ENCODE results near the gene NTM. TPM values are rescaled to one million over a fixed set of nuclear protein-coding genes. Genes with fewer than 3 reads are reported as not detected.

NTM gene
- polyA plus RNA-seq, 1 donor from 2014 or later, result 39.4 TPM

DNA sequence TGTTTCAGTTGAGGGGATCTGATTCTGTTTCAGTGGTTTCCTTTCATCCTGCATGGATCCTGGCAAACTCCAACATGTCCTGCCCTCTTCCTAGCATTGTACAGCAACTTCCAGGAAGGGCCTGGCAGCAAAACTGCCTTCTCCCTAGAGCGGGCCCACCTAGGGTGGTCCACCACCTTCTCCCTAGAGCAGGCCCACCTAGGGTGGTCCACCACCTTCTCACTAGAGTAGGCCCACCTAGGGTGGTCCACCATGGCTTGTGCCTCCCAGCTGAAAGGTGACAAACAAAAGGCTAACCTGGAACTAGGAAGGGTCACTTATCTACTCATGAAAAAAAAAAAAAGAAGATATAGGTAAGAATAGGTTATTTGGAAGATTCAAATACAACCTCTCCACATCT lies 92.2 kb downstream of the NTM start:
- Histone ChIP-seq H3K27ac (ENCODE audit: low read length) (no peak overlapping the region), H3K36me3 (ENCODE audit: insufficient read depth, low read length) (no peaks in the 10 kb centered on the region), H3K4me3 (ENCODE audit: low read length) (no peak overlapping the region), H4K20me1 (ENCODE audit: insufficient read depth) (no peaks in the 10 kb centered on the region), H3K79me2 (replicated peaks; ENCODE audit: insufficient read depth, low read length) (no peaks in the 10 kb centered on the region), H3K4me2 (ENCODE audit: low read length) (no peak overlapping the region), H3K9me3 (ENCODE audit: low read length) (no peaks in the 10 kb centered on the region), H3F3A (ENCODE audit: insufficient read depth, low read length, poor library complexity, severe bottlenecking) (no peaks in the 10 kb centered on the region), H3K9me2 (ENCODE audit: insufficient read depth, low read length) (no peaks in the 10 kb centered on the region), H3K9ac (ENCODE audit: low read length) (no peak overlapping the region), H3K27me3 (ENCODE audit: insufficient read depth, low read depth, low read length) (no peaks in the 10 kb centered on the region), H2AFZ (ENCODE audit: low read depth, low read length) (no peak overlapping the region)
- TF ChIP-seq POLR2AphosphoS5 (IDR thresholded peaks at IDR 0.05) (no peak), RAD21 (conservative IDR thresholded peaks at IDR 0.05) (no peak)
- TF ChIP-seq, protein P1, sequence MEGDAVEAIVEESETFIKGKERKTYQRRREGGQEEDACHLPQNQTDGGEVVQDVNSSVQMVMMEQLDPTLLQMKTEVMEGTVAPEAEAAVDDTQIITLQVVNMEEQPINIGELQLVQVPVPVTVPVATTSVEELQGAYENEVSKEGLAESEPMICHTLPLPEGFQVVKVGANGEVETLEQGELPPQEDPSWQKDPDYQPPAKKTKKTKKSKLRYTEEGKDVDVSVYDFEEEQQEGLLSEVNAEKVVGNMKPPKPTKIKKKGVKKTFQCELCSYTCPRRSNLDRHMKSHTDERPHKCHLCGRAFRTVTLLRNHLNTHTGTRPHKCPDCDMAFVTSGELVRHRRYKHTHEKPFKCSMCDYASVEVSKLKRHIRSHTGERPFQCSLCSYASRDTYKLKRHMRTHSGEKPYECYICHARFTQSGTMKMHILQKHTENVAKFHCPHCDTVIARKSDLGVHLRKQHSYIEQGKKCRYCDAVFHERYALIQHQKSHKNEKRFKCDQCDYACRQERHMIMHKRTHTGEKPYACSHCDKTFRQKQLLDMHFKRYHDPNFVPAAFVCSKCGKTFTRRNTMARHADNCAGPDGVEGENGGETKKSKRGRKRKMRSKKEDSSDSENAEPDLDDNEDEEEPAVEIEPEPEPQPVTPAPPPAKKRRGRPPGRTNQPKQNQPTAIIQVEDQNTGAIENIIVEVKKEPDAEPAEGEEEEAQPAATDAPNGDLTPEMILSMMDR (IDR thresholded peaks at IDR 0.05; ENCODE audit: poor library complexity, severe bottlenecking), result no peak

DNA sequence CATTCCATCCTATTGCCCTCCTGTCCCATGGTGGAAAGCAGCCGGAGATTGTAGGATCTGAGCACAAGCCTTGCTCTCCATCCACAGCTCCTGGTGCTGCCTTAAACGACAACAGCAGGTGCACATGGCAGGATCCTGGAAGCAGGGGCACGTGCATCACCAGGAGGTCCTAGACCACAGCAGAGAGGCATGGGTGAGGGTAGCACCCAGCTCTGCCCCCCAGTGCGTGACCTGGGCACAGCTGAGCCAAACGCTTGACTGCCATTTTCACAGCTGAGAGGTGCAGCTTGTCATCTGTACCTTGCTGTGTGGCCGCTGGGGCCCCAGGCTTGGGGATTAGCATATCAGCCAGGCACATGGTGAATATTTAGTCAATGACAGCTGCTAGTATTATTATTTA lies 92.7 kb downstream of the NTM start:
- Histone ChIP-seq H3K27ac (ENCODE audit: low read length) (no peak overlapping the region), H3K9ac (ENCODE audit: low read length) (no peak overlapping the region), H3K9me3 (ENCODE audit: low read length) (no peaks in the 10 kb centered on the region), H4K20me1 (ENCODE audit: insufficient read depth) (no peaks in the 10 kb centered on the region), H3K27me3 (ENCODE audit: insufficient read depth, low read depth, low read length) (no peaks in the 10 kb centered on the region), H3K4me2 (ENCODE audit: low read length) (no peak overlapping the region), H3K4me3 (ENCODE audit: low read length) (no peak overlapping the region), H3K79me2 (replicated peaks; ENCODE audit: insufficient read depth, low read length) (no peaks in the 10 kb centered on the region), H3K9me2 (ENCODE audit: insufficient read depth, low read length) (no peaks in the 10 kb centered on the region), H3K36me3 (ENCODE audit: insufficient read depth, low read length) (no peaks in the 10 kb centered on the region), H3F3A (ENCODE audit: insufficient read depth, low read length, poor library complexity, severe bottlenecking) (no peaks in the 10 kb centered on the region), H2AFZ (ENCODE audit: low read depth, low read length) (no peak overlapping the region)
- TF ChIP-seq, protein P2, sequence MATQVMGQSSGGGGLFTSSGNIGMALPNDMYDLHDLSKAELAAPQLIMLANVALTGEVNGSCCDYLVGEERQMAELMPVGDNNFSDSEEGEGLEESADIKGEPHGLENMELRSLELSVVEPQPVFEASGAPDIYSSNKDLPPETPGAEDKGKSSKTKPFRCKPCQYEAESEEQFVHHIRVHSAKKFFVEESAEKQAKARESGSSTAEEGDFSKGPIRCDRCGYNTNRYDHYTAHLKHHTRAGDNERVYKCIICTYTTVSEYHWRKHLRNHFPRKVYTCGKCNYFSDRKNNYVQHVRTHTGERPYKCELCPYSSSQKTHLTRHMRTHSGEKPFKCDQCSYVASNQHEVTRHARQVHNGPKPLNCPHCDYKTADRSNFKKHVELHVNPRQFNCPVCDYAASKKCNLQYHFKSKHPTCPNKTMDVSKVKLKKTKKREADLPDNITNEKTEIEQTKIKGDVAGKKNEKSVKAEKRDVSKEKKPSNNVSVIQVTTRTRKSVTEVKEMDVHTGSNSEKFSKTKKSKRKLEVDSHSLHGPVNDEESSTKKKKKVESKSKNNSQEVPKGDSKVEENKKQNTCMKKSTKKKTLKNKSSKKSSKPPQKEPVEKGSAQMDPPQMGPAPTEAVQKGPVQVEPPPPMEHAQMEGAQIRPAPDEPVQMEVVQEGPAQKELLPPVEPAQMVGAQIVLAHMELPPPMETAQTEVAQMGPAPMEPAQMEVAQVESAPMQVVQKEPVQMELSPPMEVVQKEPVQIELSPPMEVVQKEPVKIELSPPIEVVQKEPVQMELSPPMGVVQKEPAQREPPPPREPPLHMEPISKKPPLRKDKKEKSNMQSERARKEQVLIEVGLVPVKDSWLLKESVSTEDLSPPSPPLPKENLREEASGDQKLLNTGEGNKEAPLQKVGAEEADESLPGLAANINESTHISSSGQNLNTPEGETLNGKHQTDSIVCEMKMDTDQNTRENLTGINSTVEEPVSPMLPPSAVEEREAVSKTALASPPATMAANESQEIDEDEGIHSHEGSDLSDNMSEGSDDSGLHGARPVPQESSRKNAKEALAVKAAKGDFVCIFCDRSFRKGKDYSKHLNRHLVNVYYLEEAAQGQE (IDR thresholded peaks at IDR 0.05; ENCODE audit: borderline replicate concordance), result no peak
- no peak for TF ChIP-seq TAF1 (IDR thresholded peaks at IDR 0.05; ENCODE audit: low read depth)
- TF ChIP-seq, protein P1 (IDR thresholded peaks at IDR 0.05; ENCODE audit: poor library complexity, severe bottlenecking), result no peak
- no peak for TF ChIP-seq EZH2 (IDR thresholded peaks at IDR 0.05; ENCODE audit: borderline replicate concordance, insufficient read depth, low read length, poor library complexity, severe bottlenecking)
- no peak for TF ChIP-seq MXI1 (conservative IDR thresholded peaks at IDR 0.05; ENCODE audit: poor library complexity, severe bottlenecking)
- no peak for TF ChIP-seq SMC3 (conservative IDR thresholded peaks at IDR 0.05; ENCODE audit: poor library complexity)

Data from neural cell (in vitro differentiated cells).